Psoas muscle (tissue), 8 donors: ENCODE measurements around the gene CAPN8. TPM values are rescaled to one million over a fixed set of nuclear protein-coding genes. Genes with fewer than 3 reads are reported as not detected.

ENCODE experiments used
- ATAC-seq, 4 donors: fragments of 200-7000 bp; cut with Tn5 transposase; one replicate each; pipeline ENCODE4 v1.9.1; 2020; ENCODE audit warnings: moderate library complexity in 3 of 4, mild to moderate bottlenecking in 2 of 4
- DNase-seq, 2 donors: peaks; one replicate each; pipeline ENCODE4 v3.0.0-alpha.2; 2020
- H3K27ac ChIP-seq: fragments of 200-600 bp; one replicate; pipeline ENCODE4 v1.8.0; 2022
- H3K27me3 ChIP-seq, 3 donors: fragments of 200-600 bp in 1 of 3; one replicate each; pipeline versions ENCODE4 v1.6.1 to v1.8.0; 2013 to 2022; ENCODE audit warnings: low read length in 2 of 3, mild to moderate bottlenecking in 2 of 3, moderate library complexity in 1 of 3; ENCODE audit not compliant: insufficient read depth in 3 of 3
- H3K36me3 ChIP-seq, 2 donors: fragments of 200-600 bp in 1 of 2; one replicate each; pipeline versions ENCODE4 v1.6.1 to v1.8.0; 2013 to 2022; ENCODE audit warnings: low read depth in 1 of 2, mild to moderate bottlenecking in 1 of 2, moderate library complexity in 1 of 2; ENCODE audit not compliant: insufficient read depth in 1 of 2
- H3K4me1 ChIP-seq: fragments of 200-600 bp; one replicate; pipeline ENCODE4 v1.8.0; 2022
- H3K4me3 ChIP-seq: fragments of 200-600 bp; one replicate; pipeline ENCODE4 v1.8.0; 2022; ENCODE audit warnings: mild to moderate bottlenecking
- H3K9me3 ChIP-seq: fragments of 200-600 bp; one replicate; pipeline ENCODE4 v1.8.0; 2022
- WGBS, 3 donors: extraction: QIAGEN DNeasy Blood & Tissue Kit; methylation state at CpG; one replicate each; pipeline versions ENCODE4 v1.1.6 to v1.1.7; 2013; 5-methylcytosine and 5-hydroxymethylcytosine counted together
- intact Hi-C, 2 donors: fragments of 100-400 bp; cut with DNase I; formaldehyde crosslinking; loops; one replicate each; pipeline versions ENCODE4 v1.11.0 to v1.14.2; 2022
- polyA plus RNA-seq, 3 donors: library from polyadenylated mRNA; stranded (reverse); fragments of 200-250 nt; gene quantifications; one replicate each; pipeline ENCODE4 v1.2.3, GENCODE V29; 2013
- total RNA-seq, 4 donors: library from RNA; stranded (reverse); fragmentation: NEBNext Ultra II Directional in 2 of 4; extraction: Animal tissue kit (Norgen Biotek cat#: 25700) in 2 of 4; gene quantifications; one replicate each; pipeline versions ENCODE4 v1.2.1 to v1.2.4, GENCODE V29; 2021 to 2023
- TF ChIP-seq, protein P1 (sequence below): fragments of 200-600 bp; IDR thresholded peaks from one replicate; pipeline ENCODE4 v1.8.0; 2022; ENCODE audit warnings: antibody characterized with exemption
- donor health status: healthy with polysubstance abuse.
- donor health status: DM: no; HTN: no; CAD: no; lungs with moderate emphysema.
- donor health status: Bipolar disorder and iron deficiency.
- donor health status: healthy.
- donor health status: DM: yes; HTN: yes; CAD: no.
- donor health status: DM: no; HTN: no; CAD: no.
- donor health status: DM: no; HTN: no; CAD: no.
- donor health status: DM: yes; HTN: yes; CAD: no.

CAPN8 gene
- total and polyA plus RNA-seq, 7 donors = 0.04 to 5.4 (median 0.78) TPM; not detected in 2

DNA sequence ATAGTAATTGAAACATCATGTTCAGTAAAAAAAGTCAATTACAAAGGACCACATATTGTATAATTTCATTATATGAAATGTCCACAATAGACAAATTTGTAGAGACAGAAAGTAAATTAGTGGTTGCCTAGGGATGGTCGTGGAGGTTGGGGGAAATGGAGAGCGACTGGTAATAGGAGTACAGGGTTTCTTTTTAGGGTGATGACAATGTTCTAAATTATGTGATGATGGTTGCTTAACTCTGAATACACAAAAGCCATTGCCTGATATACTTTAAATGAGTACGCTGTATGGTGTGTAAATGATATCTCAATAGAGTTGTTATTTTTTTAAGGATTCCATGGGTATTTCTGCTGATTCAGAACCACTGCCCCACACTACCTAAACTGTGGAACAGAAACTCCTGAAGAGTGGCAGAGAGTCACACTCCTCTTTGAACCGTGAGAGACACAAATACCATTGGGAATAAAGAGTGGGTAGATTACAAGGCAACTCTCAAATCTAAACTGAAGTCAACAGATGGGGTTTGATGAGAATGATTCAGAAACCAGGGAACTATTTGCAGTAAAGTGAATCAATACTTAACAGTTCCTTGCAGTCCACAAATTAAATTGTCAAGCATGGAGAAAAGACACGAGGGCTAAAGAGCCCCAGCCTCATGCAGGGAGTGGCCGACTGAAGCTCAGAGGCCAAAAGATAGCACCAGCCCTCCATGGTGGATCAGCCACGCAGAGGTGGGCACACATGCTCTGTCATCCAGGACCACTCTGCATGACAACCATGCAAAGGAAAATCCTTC is 118.0 kb downstream of the CAPN8 start:
- no peaks in the 10 kb centered on the region for H3K36me3 ChIP-seq
- 56 to 63% (median 62%) methylated on average over 7 of the region's 7 CpGs for WGBS, 3 donors
- H3K27ac ChIP-seq = no peak overlapping the region
- no peaks in the 10 kb centered on the region for H3K27me3 ChIP-seq
- no peaks in the 10 kb centered on the region for H3K4me1 ChIP-seq
- intact Hi-C loops = no loop called here
- H3K9me3 ChIP-seq = no peaks in the 10 kb centered on the region
- ATAC-seq (peak in 3 of 4 donors; percentile 64 to 81 (median 64)), DNase-seq (no peak)
- no peak overlapping the region for H3K4me3 ChIP-seq
- TF ChIP-seq, protein P1, sequence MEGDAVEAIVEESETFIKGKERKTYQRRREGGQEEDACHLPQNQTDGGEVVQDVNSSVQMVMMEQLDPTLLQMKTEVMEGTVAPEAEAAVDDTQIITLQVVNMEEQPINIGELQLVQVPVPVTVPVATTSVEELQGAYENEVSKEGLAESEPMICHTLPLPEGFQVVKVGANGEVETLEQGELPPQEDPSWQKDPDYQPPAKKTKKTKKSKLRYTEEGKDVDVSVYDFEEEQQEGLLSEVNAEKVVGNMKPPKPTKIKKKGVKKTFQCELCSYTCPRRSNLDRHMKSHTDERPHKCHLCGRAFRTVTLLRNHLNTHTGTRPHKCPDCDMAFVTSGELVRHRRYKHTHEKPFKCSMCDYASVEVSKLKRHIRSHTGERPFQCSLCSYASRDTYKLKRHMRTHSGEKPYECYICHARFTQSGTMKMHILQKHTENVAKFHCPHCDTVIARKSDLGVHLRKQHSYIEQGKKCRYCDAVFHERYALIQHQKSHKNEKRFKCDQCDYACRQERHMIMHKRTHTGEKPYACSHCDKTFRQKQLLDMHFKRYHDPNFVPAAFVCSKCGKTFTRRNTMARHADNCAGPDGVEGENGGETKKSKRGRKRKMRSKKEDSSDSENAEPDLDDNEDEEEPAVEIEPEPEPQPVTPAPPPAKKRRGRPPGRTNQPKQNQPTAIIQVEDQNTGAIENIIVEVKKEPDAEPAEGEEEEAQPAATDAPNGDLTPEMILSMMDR = no peak

DNA sequence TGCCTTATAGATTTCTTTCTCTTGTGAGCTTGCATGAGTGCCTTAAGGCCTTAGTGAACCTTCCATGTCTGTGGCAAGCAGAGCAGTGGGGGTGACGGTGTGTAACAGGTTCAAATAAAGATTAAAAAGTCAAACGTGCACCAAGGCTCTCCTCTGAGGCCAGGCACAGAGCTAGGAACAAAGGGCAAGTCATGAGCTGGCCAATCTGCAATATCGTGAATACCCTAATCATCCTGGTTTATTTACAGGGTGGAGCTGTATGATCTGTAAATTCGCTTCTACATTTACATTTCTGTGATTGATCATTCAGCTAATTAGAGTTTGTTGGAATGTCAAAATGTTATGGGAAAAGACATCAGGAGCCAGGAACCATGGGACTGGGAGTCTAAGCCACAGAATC is 120.2 kb downstream of the CAPN8 start:
- no peak for ATAC-seq
- H3K27ac ChIP-seq = no peak overlapping the region
- no peaks in the 10 kb centered on the region for H3K9me3 ChIP-seq
- no peak overlapping the region for H3K4me3 ChIP-seq
- TF ChIP-seq, protein P1 = no peak
- WGBS, 3 donors = 88 to 94% (median 89%) methylated on average over 4 of the region's 4 CpGs
- no peak for DNase-seq
- intact Hi-C loops = no loop called here
- no peaks in the 10 kb centered on the region for H3K36me3 ChIP-seq
- no peaks in the 10 kb centered on the region for H3K27me3 ChIP-seq
- H3K4me1 ChIP-seq = no peaks in the 10 kb centered on the region

DNA sequence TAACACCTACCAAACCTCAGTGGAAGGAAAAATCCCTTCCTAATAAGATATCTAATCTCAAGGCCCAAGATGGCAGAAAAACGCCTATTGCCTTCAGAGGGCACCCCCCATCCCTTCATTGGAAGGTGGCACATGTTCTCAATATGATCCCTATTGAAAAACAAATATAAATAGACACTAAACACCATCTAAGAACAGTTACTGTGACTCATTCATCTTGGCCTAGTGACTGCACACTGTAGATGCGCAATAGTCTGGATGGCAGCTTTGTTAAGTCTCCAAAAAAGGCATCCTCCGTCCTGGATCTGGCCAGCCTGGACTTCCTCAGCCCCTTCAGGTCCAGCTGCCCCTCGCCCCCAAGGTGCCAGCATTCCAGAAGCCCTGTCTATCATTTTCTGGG is 121.9 kb downstream of the CAPN8 start:
- 77 to 87% (median 85%) methylated on average over 4 of the region's 4 CpGs for WGBS, 3 donors
- H3K36me3 ChIP-seq = no peaks in the 10 kb centered on the region
- no peaks in the 10 kb centered on the region for H3K4me1 ChIP-seq
- H3K27ac ChIP-seq = no peak overlapping the region
- ATAC-seq (peak; percentile 77 to 89 (median 88)), DNase-seq (no peak)
- H3K4me3 ChIP-seq = no peak overlapping the region
- no peaks in the 10 kb centered on the region for H3K9me3 ChIP-seq
- TF ChIP-seq, protein P1 = no peak
- intact Hi-C loops = no loop called here
- H3K27me3 ChIP-seq = peaks cover 0 to 2% (median 0%) of the 10 kb centered on the region in 3 donors

DNA sequence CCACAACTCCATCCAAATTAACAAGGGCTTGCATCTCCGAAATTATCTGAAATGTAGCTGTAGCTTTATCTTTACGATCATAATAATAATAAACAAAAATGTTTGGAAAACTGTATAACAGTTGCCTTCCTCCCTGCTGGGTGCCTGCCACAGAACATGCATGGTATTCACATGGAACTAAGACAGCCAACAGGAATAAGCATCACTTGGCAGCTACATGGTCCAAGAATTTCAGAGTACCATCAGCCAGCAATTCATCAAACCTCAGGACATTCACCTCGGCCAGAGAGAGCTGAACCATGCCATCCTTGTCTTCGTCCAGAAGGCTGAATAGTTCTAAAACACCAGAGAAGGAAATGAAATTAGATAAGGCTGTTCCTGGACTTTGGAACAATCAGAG is 122.7 kb downstream of the CAPN8 start:
- Histone ChIP-seq H3K9me3 (no peaks in the 10 kb centered on the region), H3K27ac (no peak overlapping the region), H3K4me1 (no peaks in the 10 kb centered on the region), H3K27me3 (peaks cover 0 to 4% (median 0%) of the 10 kb centered on the region in 3 donors), H3K4me3 (no peak overlapping the region), H3K36me3 (no peaks in the 10 kb centered on the region)
- TF ChIP-seq, protein P1 = no peak
- intact Hi-C loops = no loop called here
- no peak for DNase-seq
- ATAC-seq = peak in 2 of 4 donors; percentile 18 to 61
- 26 to 59% (median 41%) methylated on average over 4 of the region's 4 CpGs for WGBS, 3 donors
